PFSK-1 (cell line): ENCODE results near the gene CYB5R4.

ENCODE experiments used
- FOXP2 ChIP-seq: optimal IDR thresholded peaks from 2 replicates; pipeline ENCODE3; 2011; ENCODE audit warnings: borderline replicate concordance, control low read depth, inconsistent platforms; ENCODE audit not compliant: insufficient read depth; ENCODE audit errors: extremely low read length, extremely low read depth
- POLR2AphosphoS5 ChIP-seq: IDR thresholded peaks from 2 replicates; pipeline ENCODE4 v1.6.1; 2012; ENCODE audit warnings: low read depth, mild to moderate bottlenecking, control low read depth, low read length, moderate library complexity
- SIN3A ChIP-seq: IDR thresholded peaks from 2 replicates; pipeline ENCODE4 v1.6.1; 2012; ENCODE audit warnings: mild to moderate bottlenecking, low read length, moderate library complexity, borderline replicate concordance; ENCODE audit not compliant: insufficient read depth
- TAF1 ChIP-seq: IDR thresholded peaks from 2 replicates; pipeline ENCODE4 v1.6.1; 2012; ENCODE audit warnings: low read length, control low read depth, borderline replicate concordance; ENCODE audit not compliant: insufficient read depth
- TF ChIP-seq, protein P1 (sequence below), 2 experiments: IDR thresholded peaks; 2 replicates each; pipeline versions ENCODE4 v1.6.1 to v1.8.0; 2011 to 2012; ENCODE audit warnings: low read depth in 2 of 2, low read length in 2 of 2, control low read depth in 1 of 2, inconsistent platforms in 1 of 2, mild to moderate bottlenecking in 1 of 2, moderate library complexity in 1 of 2; ENCODE audit not compliant: insufficient read depth in 1 of 2

- no peak for TF ChIP-seq TAF1
- TF ChIP-seq SIN3A, result no peak
- TF ChIP-seq POLR2AphosphoS5, result no peak
- TF ChIP-seq, protein P1, sequence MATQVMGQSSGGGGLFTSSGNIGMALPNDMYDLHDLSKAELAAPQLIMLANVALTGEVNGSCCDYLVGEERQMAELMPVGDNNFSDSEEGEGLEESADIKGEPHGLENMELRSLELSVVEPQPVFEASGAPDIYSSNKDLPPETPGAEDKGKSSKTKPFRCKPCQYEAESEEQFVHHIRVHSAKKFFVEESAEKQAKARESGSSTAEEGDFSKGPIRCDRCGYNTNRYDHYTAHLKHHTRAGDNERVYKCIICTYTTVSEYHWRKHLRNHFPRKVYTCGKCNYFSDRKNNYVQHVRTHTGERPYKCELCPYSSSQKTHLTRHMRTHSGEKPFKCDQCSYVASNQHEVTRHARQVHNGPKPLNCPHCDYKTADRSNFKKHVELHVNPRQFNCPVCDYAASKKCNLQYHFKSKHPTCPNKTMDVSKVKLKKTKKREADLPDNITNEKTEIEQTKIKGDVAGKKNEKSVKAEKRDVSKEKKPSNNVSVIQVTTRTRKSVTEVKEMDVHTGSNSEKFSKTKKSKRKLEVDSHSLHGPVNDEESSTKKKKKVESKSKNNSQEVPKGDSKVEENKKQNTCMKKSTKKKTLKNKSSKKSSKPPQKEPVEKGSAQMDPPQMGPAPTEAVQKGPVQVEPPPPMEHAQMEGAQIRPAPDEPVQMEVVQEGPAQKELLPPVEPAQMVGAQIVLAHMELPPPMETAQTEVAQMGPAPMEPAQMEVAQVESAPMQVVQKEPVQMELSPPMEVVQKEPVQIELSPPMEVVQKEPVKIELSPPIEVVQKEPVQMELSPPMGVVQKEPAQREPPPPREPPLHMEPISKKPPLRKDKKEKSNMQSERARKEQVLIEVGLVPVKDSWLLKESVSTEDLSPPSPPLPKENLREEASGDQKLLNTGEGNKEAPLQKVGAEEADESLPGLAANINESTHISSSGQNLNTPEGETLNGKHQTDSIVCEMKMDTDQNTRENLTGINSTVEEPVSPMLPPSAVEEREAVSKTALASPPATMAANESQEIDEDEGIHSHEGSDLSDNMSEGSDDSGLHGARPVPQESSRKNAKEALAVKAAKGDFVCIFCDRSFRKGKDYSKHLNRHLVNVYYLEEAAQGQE (IDR thresholded peaks at IDR 0.05; ENCODE audit: insufficient read depth in 1 of 2, low read depth in 2 of 2, low read length in 2 of 2), result no peak
- no peak for TF ChIP-seq FOXP2
Observed at GRCh38 chr6:83908813-83909212, 49.3 kb downstream of the CYB5R4 start.
